Dermis blood vessel endothelial cell (primary cell): Measurements from ENCODE around the gene ARNT2. TPM values are rescaled to one million over a fixed set of nuclear protein-coding genes. Genes with fewer than 3 reads are reported as not detected.
A peak's percentile ranks its signal among the peaks of the same experiment; 100 is the strongest.

Source experiments
- DNase-seq: peaks from one replicate; pipeline ENCODE4 v3.0.0; 2010
- total RNA-seq: library from RNA; depleted of rRNA; stranded (reverse); fragments of >200 nt; gene quantifications from 2 replicates; pipeline ENCODE4 v1.2.3, GENCODE V29; 2014

ARNT2 gene
- total RNA-seq, 1 donor from 2014 or later, result 0.34 TPM

GRCh38 chr15:80444680-80445251, 40.6 kb downstream of the ARNT2 start:
- DNase-seq, result no peak

GRCh38 chr15:80445300-80446041, 41.3 kb downstream of the ARNT2 start:
- DNase-seq, result no peak

- DNase-seq, result no peak
Measured at GRCh38 chr15:80447077-80447476, 42.9 kb downstream of the ARNT2 start.

GRCh38 chr15:80449825-80450224, 45.6 kb downstream of the ARNT2 start:
- DNase-seq, result no peak

GRCh38 chr15:80450811-80451321, 46.7 kb downstream of the ARNT2 start:
- no peak for DNase-seq

- DNase-seq, result no peak
Measured at GRCh38 chr15:80452166-80452565, 48.0 kb downstream of the ARNT2 start.

GRCh38 chr15:80455051-80455648, 51.0 kb downstream of the ARNT2 start:
- DNase-seq, result no peak

GRCh38 chr15:80455668-80456442, 51.7 kb downstream of the ARNT2 start:
- peak; percentile 85 for DNase-seq

GRCh38 chr15:80456517-80457492, 52.6 kb downstream of the ARNT2 start:
- no peak for DNase-seq

GRCh38 chr15:80457896-80458295, 53.7 kb downstream of the ARNT2 start:
- DNase-seq, result no peak

- no peak for DNase-seq
Measured at GRCh38 chr15:80458580-80458979, 54.4 kb downstream of the ARNT2 start.

- DNase-seq, result no peak
Measured at GRCh38 chr15:80459380-80459779, 55.2 kb downstream of the ARNT2 start.

- no peak for DNase-seq
Measured at GRCh38 chr15:80459818-80460217, 55.6 kb downstream of the ARNT2 start.

- DNase-seq, result no peak
Measured at GRCh38 chr15:80461356-80462095, 57.3 kb downstream of the ARNT2 start.

GRCh38 chr15:80462111-80462510, 57.9 kb downstream of the ARNT2 start:
- no peak for DNase-seq

- DNase-seq, result no peak
Measured at GRCh38 chr15:80462836-80463512, 58.8 kb downstream of the ARNT2 start.

GRCh38 chr15:80464951-80465625, 60.9 kb downstream of the ARNT2 start:
- DNase-seq, result no peak

- DNase-seq, result no peak
Measured at GRCh38 chr15:80465626-80466005, 61.4 kb downstream of the ARNT2 start.

- no peak for DNase-seq
Measured at GRCh38 chr15:80466543-80466942, 62.4 kb downstream of the ARNT2 start.

- no peak for DNase-seq
Measured at GRCh38 chr15:80467311-80467714, 63.1 kb downstream of the ARNT2 start.
